Left ventricle myocardium superior (tissue), 1 donor: Measurements from ENCODE around the gene MX2. TPM values are rescaled to one million over a fixed set of nuclear protein-coding genes. Genes with fewer than 3 reads are reported as not detected.
"Not testable (repeated sequence)": the region's sequence is repeated elsewhere in the genome, so short reads cannot be mapped to it uniquely, and the experiment has no call there.

Source experiments
- ATAC-seq: fragments of 200-7000 bp; cut with Tn5 transposase; one replicate; pipeline ENCODE4 v1.9.1; 2020; ENCODE audit warnings: mild to moderate bottlenecking, moderate library complexity
- DNase-seq: peaks from one replicate; pipeline ENCODE4 v3.0.0-alpha.2; 2020
- intact Hi-C: fragments of 100-400 bp; cut with micrococcal nuclease; formaldehyde crosslinking; loops from one replicate; pipeline ENCODE4 v1.11.0; 2022
- total RNA-seq: library from RNA; stranded (reverse); fragmentation: NEBNext Ultra II Directional; extraction: Animal tissue kit (Norgen Biotek cat#: 25700); gene quantifications from one replicate; pipeline ENCODE4 v1.2.1, GENCODE V29; 2021
- donor health status: DM: no; HTN: yes; CAD: no; lungs with severe emphysema.

MX2 gene
- total RNA-seq, 1 donor from 2014 or later = 7.1 TPM

- no peak for DNase-seq
- ATAC-seq = no peak
- intact Hi-C loops = no loop called here
These were observed 32.9 kb upstream of the MX2 start for GRCh38 chr21:41328660-41329607.

- intact Hi-C loops = no loop called here
- no peak for DNase-seq
- ATAC-seq = no peak
These were observed 28.1 kb upstream of the MX2 start for GRCh38 chr21:41333752-41334151.

- ATAC-seq (no peak), DNase-seq (no peak)
- intact Hi-C loops = no loop called here
These were observed 24.3 kb upstream of the MX2 start for GRCh38 chr21:41337515-41337914.

GRCh38 chr21:41338455-41338854 is 23.4 kb upstream of the MX2 start:
- intact Hi-C loops = no loop called here
- DNase-seq = no peak

GRCh38 chr21:41342035-41342434 is 19.8 kb upstream of the MX2 start:
- intact Hi-C loops = no loop called here
- ATAC-seq (no peak), DNase-seq (no peak)

More at GRCh38 chr21:41338455-41338854, 23.4 kb upstream of the MX2 start:
- ATAC-seq = no peak

GRCh38 chr21:41344146-41344545 is 17.7 kb upstream of the MX2 start:
- no peak for DNase-seq
- intact Hi-C loops = no loop called here
- ATAC-seq = no peak

- no peak for DNase-seq
- ATAC-seq = no peak
- intact Hi-C loops = no loop called here
These were observed 16.5 kb upstream of the MX2 start for GRCh38 chr21:41345356-41345755.

- no peak for DNase-seq
- intact Hi-C loops = no loop called here
These were observed 15.7 kb upstream of the MX2 start for GRCh38 chr21:41345934-41346685.

GRCh38 chr21:41346758-41347157 is 15.1 kb upstream of the MX2 start:
- no peak for ATAC-seq
- no peak for DNase-seq
- intact Hi-C loops = no loop called here

More at GRCh38 chr21:41345934-41346685, 15.7 kb upstream of the MX2 start:
- no peak for ATAC-seq

- no peak for ATAC-seq
- intact Hi-C loops = no loop called here
- DNase-seq = no peak
These were observed 13.4 kb upstream of the MX2 start for GRCh38 chr21:41348434-41348833.

- intact Hi-C loops = no loop called here
- ATAC-seq (no peak), DNase-seq (no peak)
These were observed 12.7 kb upstream of the MX2 start for GRCh38 chr21:41349126-41349525.

GRCh38 chr21:41349619-41350390 is 12.0 kb upstream of the MX2 start:
- intact Hi-C loops = no loop called here
- DNase-seq (no peak), ATAC-seq (no peak)

GRCh38 chr21:41350436-41351155 is 11.2 kb upstream of the MX2 start:
- ATAC-seq (no peak), DNase-seq (no peak)
- intact Hi-C loops = no loop called here

GRCh38 chr21:41357546-41357945 is 4.3 kb upstream of the MX2 start:
- DNase-seq = no peak
- intact Hi-C loops = no loop called here

GRCh38 chr21:41358193-41359166 is 3.3 kb upstream of the MX2 start:
- DNase-seq (no peak), ATAC-seq (no peak)
- intact Hi-C loops = no loop called here

More at GRCh38 chr21:41357546-41357945, 4.3 kb upstream of the MX2 start:
- no peak for ATAC-seq

- intact Hi-C loops = no loop called here
- DNase-seq (no peak), ATAC-seq (no peak)
These were observed 2.5 kb upstream of the MX2 start for GRCh38 chr21:41359286-41359685.

- DNase-seq, intact Hi-C loops, ATAC-seq: not testable (repeated sequence)
These were observed 2.1 kb upstream of the MX2 start for GRCh38 chr21:41359754-41360071.
